ENCODE results near the gene RPL28.

GRCh38 chr19:55405638-55406037 lies 19.9 kb downstream of the RPL28 start:
- TF ChIP-seq CTCF (IDR thresholded peaks at IDR 0.05; ENCODE audit: low read length) (no peak), EZH2phosphoT487 (IDR thresholded peaks at IDR 0.05; ENCODE audit: low read length) (no peak), EZH2 (optimal IDR thresholded peaks at IDR 0.05; ENCODE audit: low read depth, low read length) (no peak)
